A549 treated with Hydrocortisone at 1 μM for 4 hours (cell line): ENCODE measurements around the gene TUBA4A. TPM values are rescaled to one million over a fixed set of nuclear protein-coding genes. Genes with fewer than 3 reads are reported as not detected.

Experiments
- total RNA-seq: library from RNA; stranded (reverse); fragments of 200-300 nt; extraction: Qiagen RNA extraction; gene quantifications from 5 replicates; pipeline ENCODE4 v1.2.3, GENCODE V29; 2022

TUBA4A gene
- total RNA-seq: 251 to 336 TPM (median 266 TPM) in 5 replicates

GRCh38 chr2:219253753-219254589, at the start of gene TUBA4A:
Gene TUBA4A (minus strand): TSS chr2:219253918. CDS start chr2:219253858, 60 bp downstream.

GRCh38 chr2:219279151-219279915, 25.6 kb upstream of the TUBA4A start, which contains the start of gene DNAJB2:
Gene DNAJB2 (plus strand): TSS chr2:219279366. CDS start chr2:219279834, 468 bp downstream.

GRCh38 chr2:219252900-219253752, 592 bp downstream of the TUBA4A start, which contains the start of gene TUBA4B:
Gene TUBA4B (plus strand): TSS chr2:219253243. CDS start chr2:219253408, 165 bp downstream.

GRCh38 chr2:219245148-219245898, 8.4 kb downstream of the TUBA4A start, which contains the start of the genes GLB1L and STK16:
Gene GLB1L (minus strand): TSS chr2:219245444. CDS start chr2:219243573, 1,871 bp downstream.
Gene STK16 (plus strand): TSS chr2:219245479. CDS start chr2:219246000, 521 bp downstream.

GRCh38 chr2:219229305-219230058, 24.2 kb downstream of the TUBA4A start, which contains the start of the genes ANKZF1 and ATG9A:
Gene ANKZF1 (plus strand): TSS chr2:219229806. CDS start chr2:219230258, 452 bp downstream.
Gene ATG9A (minus strand): TSS chr2:219229636. CDS start chr2:219228024, 1,612 bp downstream.

GRCh38 chr2:219218732-219219701, 34.7 kb downstream of the TUBA4A start, which contains the start of gene ABCB6:
Gene ABCB6 (minus strand): TSS chr2:219218958. CDS start chr2:219218673, 285 bp downstream.

GRCh38 chr2:219206328-219207133, 47.2 kb downstream of the TUBA4A start, which contains the start of gene ZFAND2B:
Gene ZFAND2B (plus strand): TSS chr2:219206782. CDS start chr2:219206988, 206 bp downstream.

Other genes starting within 250 kb of the TUBA4A start
- gene CFAP65, start 212.4 kb downstream of the TUBA4A start, total RNA-seq: 0.07 to 0.29 TPM (median 0.20 TPM) in 5 replicates
- 0.41 to 0.82 TPM (median 0.59 TPM) in 5 replicates for gene IHH, start 193.0 kb downstream of the TUBA4A start, total RNA-seq
- gene NHEJ1, start 93.1 kb downstream of the TUBA4A start, total RNA-seq: 15.3 to 21.1 TPM (median 16.6 TPM) in 5 replicates
- 0.29 to 0.82 TPM (median 0.65 TPM) in 5 replicates for gene SLC23A3, start 83.9 kb downstream of the TUBA4A start, total RNA-seq
- gene CNPPD1, start 77.0 kb downstream of the TUBA4A start, total RNA-seq: 42.9 to 47.2 TPM (median 45.1 TPM) in 5 replicates
- 69.9 to 85.9 TPM (median 81.8 TPM) in 5 replicates for gene RETREG2, start 75.6 kb downstream of the TUBA4A start, total RNA-seq
- gene ZFAND2B, start 47.1 kb downstream of the TUBA4A start, total RNA-seq: 17.3 to 21.3 TPM (median 20.1 TPM) in 5 replicates
- gene ABCB6, start 35.0 kb downstream of the TUBA4A start, total RNA-seq: 21.9 to 29.4 TPM (median 27.3 TPM) in 5 replicates
- gene ATG9A, start 24.3 kb downstream of the TUBA4A start, total RNA-seq: 37.7 to 55.7 TPM (median 44.1 TPM) in 5 replicates
- 12.0 to 17.8 TPM (median 16.4 TPM) in 5 replicates for gene ANKZF1, start 24.1 kb downstream of the TUBA4A start, total RNA-seq
- gene GLB1L, start 8.5 kb downstream of the TUBA4A start, total RNA-seq: 6.2 to 7.6 TPM (median 6.9 TPM) in 5 replicates
- gene STK16, start 8.4 kb downstream of the TUBA4A start, total RNA-seq: 28.8 to 33.9 TPM (median 29.3 TPM) in 5 replicates
- gene TUBA4B, start 675 bp downstream of the TUBA4A start, total RNA-seq: 0.15 to 0.33 TPM (median 0.20 TPM) in 5 replicates
- 34.1 to 40.5 TPM (median 37.7 TPM) in 5 replicates for gene DNAJB2, start 25.4 kb upstream of the TUBA4A start, total RNA-seq
- gene PTPRN, start 55.5 kb upstream of the TUBA4A start, total RNA-seq: 1.0 to 1.5 TPM (median 1.2 TPM) in 5 replicates
- gene RESP18, start 78.8 kb upstream of the TUBA4A start, total RNA-seq: not detected in 5 replicates
- gene DNPEP, start 134.0 kb upstream of the TUBA4A start, total RNA-seq: 58.3 to 67.2 TPM (median 62.6 TPM) in 5 replicates
- gene DES, start 164.5 kb upstream of the TUBA4A start, total RNA-seq: 0.23 to 0.93 TPM (median 0.51 TPM) in 5 replicates
- 6.5 to 10.3 TPM (median 8.3 TPM) in 5 replicates for gene SPEG, start 180.9 kb upstream of the TUBA4A start, total RNA-seq
- gene GMPPA, start 245.0 kb upstream of the TUBA4A start, total RNA-seq: 36.9 to 40.3 TPM (median 37.8 TPM) in 5 replicates